GM12872 (cell line): ENCODE data around the gene C1QTNF6.

Experiments used
- CTCF ChIP-seq: IDR thresholded peaks from 3 replicates; pipeline ENCODE4 v1.5.1; 2011; ENCODE audit warnings: low read depth, mild to moderate bottlenecking, low read length, moderate library complexity; ENCODE audit not compliant: insufficient read depth

C1QTNF6 gene

GRCh38 chr22:37187891-37188761 is at the start of gene C1QTNF6:
Gene C1QTNF6, minus strand, starts transcription at chr22:37188247. Its CDS starts 34 bp downstream, at chr22:37188213.
- no peak for TF ChIP-seq CTCF

- TF ChIP-seq CTCF, result no peak
Observed at GRCh38 chr22:37235897-37236607, 48.0 kb upstream of the C1QTNF6 start.

- no peak for TF ChIP-seq CTCF
Observed at GRCh38 chr22:37234736-37235711, 47.0 kb upstream of the C1QTNF6 start.

GRCh38 chr22:37233751-37234631 is 45.9 kb upstream of the C1QTNF6 start:
- no peak for TF ChIP-seq CTCF

GRCh38 chr22:37232140-37232998 is 44.3 kb upstream of the C1QTNF6 start:
- TF ChIP-seq CTCF, result no peak
